ENCODE results near the gene LLGL1. TPM values are rescaled to one million over a fixed set of nuclear protein-coding genes. Genes with fewer than 3 reads are reported as not detected.
"Not testable (repeated sequence)": the region's sequence is repeated elsewhere in the genome, so short reads cannot be mapped to it uniquely, and the experiment has no call there.

The LLGL1 gene
- total and polyA plus RNA-seq, 2 donors (not counting 3 experiments of a cell fraction or from before 2014, with no cell fraction given) = 34.9 to 47.1 TPM

DNA sequence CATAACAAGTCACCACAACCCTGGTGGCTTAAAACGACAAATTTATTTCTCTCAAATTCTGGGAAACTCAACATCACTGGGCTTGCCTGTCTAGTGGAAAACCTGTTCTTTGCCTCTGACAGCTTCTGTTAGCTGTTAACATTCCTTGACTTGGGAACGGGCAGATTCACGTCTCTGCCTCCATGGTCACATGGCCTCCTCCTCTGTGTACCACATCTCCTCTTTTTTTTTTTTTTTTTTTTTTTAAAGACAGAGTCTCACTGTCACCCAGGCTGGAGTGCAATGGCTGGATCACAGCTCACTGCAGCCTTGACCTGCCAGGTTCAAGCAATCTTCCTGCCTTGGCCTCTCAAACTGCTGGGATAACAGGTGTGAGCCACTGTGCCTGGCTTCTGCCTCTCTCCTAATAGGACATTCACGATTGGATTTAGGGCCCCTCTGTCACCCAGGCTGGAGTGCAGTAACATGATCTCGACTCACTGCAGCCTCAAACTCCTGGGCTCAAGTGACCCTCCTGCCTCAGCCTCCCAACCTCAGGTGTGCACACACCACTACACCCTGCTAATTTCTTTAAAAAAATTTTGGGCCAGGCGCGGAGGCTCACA, 11.7 kb upstream of the LLGL1 start:
- no TSS peak for BruUV-seq (replicated peaks)
- Histone ChIP-seq H4K20me1 (replicated peaks; ENCODE audit: control insufficient read depth, extremely low read depth, insufficient read depth, low read length) (no peaks in the 10 kb centered on the region), H3K9me3 (replicated peaks; ENCODE audit: control insufficient read depth, insufficient read depth, low read length) (no peaks in the 10 kb centered on the region), H3K27me3 (ENCODE audit: control insufficient read depth in 2 of 2, insufficient read depth in 2 of 2, low read length in 2 of 2) (no peaks in the 10 kb centered on the region), H3K9me1 (replicated peaks; ENCODE audit: control insufficient read depth, extremely low read depth, insufficient read depth, low read length) (no peaks in the 10 kb centered on the region), H3K9ac (replicated peaks; ENCODE audit: extremely low read depth, insufficient read depth, low read length) (no peak overlapping the region), H3K79me2 (ENCODE audit: control insufficient read depth, insufficient read depth, low read length) (no peaks in the 10 kb centered on the region), H3K36me3 (ENCODE audit: control insufficient read depth in 2 of 2, extremely low read depth in 1 of 2, insufficient read depth in 2 of 2, low read length in 2 of 2) (peaks cover 0 to 9% of the 10 kb centered on the region in 2 experiments), H3K27ac (ENCODE audit: insufficient read depth, low read depth, low read length) (no peak overlapping the region), H3K4me3 (replicated peaks in 1 of 3; ENCODE audit: insufficient read depth in 1 of 3, low read depth in 1 of 3, low read length in 3 of 3) (no peak overlapping the region), H3K4me1 (ENCODE audit: control insufficient read depth, extremely low read depth, insufficient read depth, low read length) (no peaks in the 10 kb centered on the region), H3K4me2 (ENCODE audit: insufficient read depth, low read length) (no peak overlapping the region), H2AFZ (ENCODE audit: low read depth, low read length) (no peak overlapping the region)
- FAIRE-seq (no peak), DNase-seq (ENCODE audit: low read depth, low spot score) (no peak)
- POLR2A ChIA-PET = interaction anchor here (0.7 kb wide), 1 partner anchor 22 kb away, joined by 3 read pairs; no protein-coding TSS in a partner anchor
- dilution Hi-C loops (cut with MboI; ENCODE audit: extremely low pct_ligation_motif_present, low sequenced_read_pairs) (no loop called here), intact Hi-C loops (cut with micrococcal nuclease) (no loop called here)
- TF ChIP-seq JUN (IDR thresholded peaks at IDR 0.05; ENCODE audit: borderline replicate concordance, insufficient read depth, insufficient read length, low read depth) (no peak), FOS (IDR thresholded peaks at IDR 0.05; ENCODE audit: borderline replicate concordance, insufficient read depth, low read length) (no peak), MYC (IDR thresholded peaks at IDR 0.05; ENCODE audit: low read depth, low read length) (no peak), GATA2 (IDR thresholded peaks at IDR 0.05; ENCODE audit: insufficient read depth, insufficient read length, low read depth, low read length) (no peak), POLR2A (IDR thresholded peaks at IDR 0.05; ENCODE audit: low read depth, low read length) (no peak), EZH2 (IDR thresholded peaks at IDR 0.05; ENCODE audit: borderline replicate concordance, low read depth, low read length, severe bottlenecking) (no peak), POLR2AphosphoS5 (IDR thresholded peaks at IDR 0.05; ENCODE audit: insufficient read depth, low read depth, low read length) (no peak)
- TF ChIP-seq, protein P1, sequence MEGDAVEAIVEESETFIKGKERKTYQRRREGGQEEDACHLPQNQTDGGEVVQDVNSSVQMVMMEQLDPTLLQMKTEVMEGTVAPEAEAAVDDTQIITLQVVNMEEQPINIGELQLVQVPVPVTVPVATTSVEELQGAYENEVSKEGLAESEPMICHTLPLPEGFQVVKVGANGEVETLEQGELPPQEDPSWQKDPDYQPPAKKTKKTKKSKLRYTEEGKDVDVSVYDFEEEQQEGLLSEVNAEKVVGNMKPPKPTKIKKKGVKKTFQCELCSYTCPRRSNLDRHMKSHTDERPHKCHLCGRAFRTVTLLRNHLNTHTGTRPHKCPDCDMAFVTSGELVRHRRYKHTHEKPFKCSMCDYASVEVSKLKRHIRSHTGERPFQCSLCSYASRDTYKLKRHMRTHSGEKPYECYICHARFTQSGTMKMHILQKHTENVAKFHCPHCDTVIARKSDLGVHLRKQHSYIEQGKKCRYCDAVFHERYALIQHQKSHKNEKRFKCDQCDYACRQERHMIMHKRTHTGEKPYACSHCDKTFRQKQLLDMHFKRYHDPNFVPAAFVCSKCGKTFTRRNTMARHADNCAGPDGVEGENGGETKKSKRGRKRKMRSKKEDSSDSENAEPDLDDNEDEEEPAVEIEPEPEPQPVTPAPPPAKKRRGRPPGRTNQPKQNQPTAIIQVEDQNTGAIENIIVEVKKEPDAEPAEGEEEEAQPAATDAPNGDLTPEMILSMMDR (IDR thresholded peaks at IDR 0.05; ENCODE audit: extremely low read depth in 1 of 2, insufficient read depth in 1 of 2, low read depth in 1 of 2, low read length in 2 of 2) = no peak
- TF ChIP-seq, protein P2, sequence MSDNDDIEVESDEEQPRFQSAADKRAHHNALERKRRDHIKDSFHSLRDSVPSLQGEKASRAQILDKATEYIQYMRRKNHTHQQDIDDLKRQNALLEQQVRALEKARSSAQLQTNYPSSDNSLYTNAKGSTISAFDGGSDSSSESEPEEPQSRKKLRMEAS (IDR thresholded peaks at IDR 0.05; ENCODE audit: insufficient read depth, insufficient read length) = no peak
- CTCF ChIA-PET = interaction anchor here (1.0 to 1.6 kb wide), 2 partner anchors 73 kb away, joined by 3 to 6 read pairs; no protein-coding TSS in a partner anchor

DNA sequence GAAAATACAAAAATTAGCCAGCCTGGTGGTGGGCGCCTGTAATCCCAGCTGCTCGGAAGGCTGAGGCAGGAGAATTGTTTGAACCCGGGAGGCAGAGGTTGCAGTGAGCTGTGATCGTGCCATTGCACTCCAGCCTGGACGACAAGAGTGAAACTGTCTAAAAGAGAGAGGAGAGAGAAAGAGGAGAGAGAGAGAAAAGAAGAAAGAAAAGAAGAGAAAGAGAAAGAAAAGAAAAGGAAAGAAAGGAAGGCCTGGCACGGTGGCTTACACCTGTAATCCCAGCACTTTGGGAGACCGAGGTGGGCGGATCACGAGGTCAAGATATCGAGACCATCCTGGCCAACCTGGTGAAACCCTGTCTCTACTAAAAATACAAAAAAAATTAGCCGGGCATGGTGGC, 8.5 kb upstream of the LLGL1 start:
- CTCF ChIA-PET = interaction anchor here (0.7 to 2.6 kb wide), 15 partner anchors 9 to 340 kb away, joined by 3 to 13 read pairs (median 5); partner anchors contain the start of gene ALKBH5
- FAIRE-seq; dilution Hi-C loops (cut with MboI; ENCODE audit: extremely low pct_ligation_motif_present, low sequenced_read_pairs); BruUV-seq (replicated peaks); H2AFZ ChIP-seq (ENCODE audit: low read depth, low read length); H3K4me2 ChIP-seq (ENCODE audit: insufficient read depth, low read length); H3K4me1 ChIP-seq (ENCODE audit: control insufficient read depth, extremely low read depth, insufficient read depth, low read length); H3K27ac ChIP-seq (ENCODE audit: insufficient read depth, low read depth, low read length); H3K9me1 ChIP-seq (replicated peaks; ENCODE audit: control insufficient read depth, extremely low read depth, insufficient read depth, low read length); H3K27me3 ChIP-seq (ENCODE audit: control insufficient read depth in 2 of 2, insufficient read depth in 2 of 2, low read length in 2 of 2); POLR2A ChIA-PET; H4K20me1 ChIP-seq (replicated peaks; ENCODE audit: control insufficient read depth, extremely low read depth, insufficient read depth, low read length); DNase-seq (ENCODE audit: low read depth, low spot score); H3K4me3 ChIP-seq (replicated peaks in 1 of 3; ENCODE audit: insufficient read depth in 1 of 3, low read depth in 1 of 3, low read length in 3 of 3); H3K9ac ChIP-seq (replicated peaks; ENCODE audit: extremely low read depth, insufficient read depth, low read length); H3K79me2 ChIP-seq (ENCODE audit: control insufficient read depth, insufficient read depth, low read length); H3K9me3 ChIP-seq (replicated peaks; ENCODE audit: control insufficient read depth, insufficient read depth, low read length); H3K36me3 ChIP-seq (ENCODE audit: control insufficient read depth in 2 of 2, extremely low read depth in 1 of 2, insufficient read depth in 2 of 2, low read length in 2 of 2): not testable (repeated sequence)
- intact Hi-C loops (cut with micrococcal nuclease) = loop anchor here (1.0 to 5.0 kb wide), 2 partner anchors 44 to 75 kb away; no protein-coding TSS in a partner anchor
